Measurements from ENCODE around the gene ATP9B.

The ATP9B gene

DNA sequence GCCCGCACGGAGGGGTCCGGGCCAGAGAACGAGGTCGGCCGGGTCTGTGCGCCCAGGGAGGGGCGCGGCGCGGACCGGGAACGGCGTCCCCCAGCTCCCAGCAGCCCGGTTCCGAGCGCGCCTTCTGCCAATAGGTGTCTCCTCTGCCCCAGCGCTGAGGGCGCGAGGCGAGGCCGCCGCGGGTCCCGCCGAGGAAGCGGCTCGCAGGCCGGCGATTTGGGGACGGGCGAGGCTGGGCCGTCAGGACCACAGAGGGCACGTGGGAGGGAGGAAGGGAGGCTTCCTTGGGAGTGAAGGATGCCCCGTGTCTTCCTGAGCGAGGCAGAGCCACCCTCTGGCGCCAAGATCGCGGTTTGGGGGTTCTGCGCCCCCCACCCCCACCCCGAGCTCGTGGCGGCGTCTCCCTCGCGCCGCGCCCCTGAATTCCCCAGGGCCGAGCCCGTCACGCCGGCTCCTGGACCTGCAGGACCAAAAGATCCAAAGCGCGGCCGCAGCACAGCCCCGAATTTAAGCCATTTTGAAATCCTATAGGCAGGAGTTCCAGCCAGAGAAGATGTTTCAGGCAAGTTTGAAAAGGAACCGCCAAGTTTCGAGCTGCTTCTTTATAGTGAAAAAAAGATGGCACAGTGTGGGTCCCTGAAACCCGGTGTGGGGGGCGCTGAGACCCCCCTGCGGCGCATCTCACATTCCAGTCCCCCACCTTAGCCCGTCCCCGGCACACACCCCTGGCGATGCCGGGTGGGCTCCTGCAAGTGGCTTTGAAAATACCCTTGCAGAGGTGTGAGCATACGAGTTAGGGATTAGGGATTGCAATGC lies 327.4 kb downstream of the ATP9B start:
- DNase-seq (ENCODE audit: low read depth, low spot score) = no peak

DNA sequence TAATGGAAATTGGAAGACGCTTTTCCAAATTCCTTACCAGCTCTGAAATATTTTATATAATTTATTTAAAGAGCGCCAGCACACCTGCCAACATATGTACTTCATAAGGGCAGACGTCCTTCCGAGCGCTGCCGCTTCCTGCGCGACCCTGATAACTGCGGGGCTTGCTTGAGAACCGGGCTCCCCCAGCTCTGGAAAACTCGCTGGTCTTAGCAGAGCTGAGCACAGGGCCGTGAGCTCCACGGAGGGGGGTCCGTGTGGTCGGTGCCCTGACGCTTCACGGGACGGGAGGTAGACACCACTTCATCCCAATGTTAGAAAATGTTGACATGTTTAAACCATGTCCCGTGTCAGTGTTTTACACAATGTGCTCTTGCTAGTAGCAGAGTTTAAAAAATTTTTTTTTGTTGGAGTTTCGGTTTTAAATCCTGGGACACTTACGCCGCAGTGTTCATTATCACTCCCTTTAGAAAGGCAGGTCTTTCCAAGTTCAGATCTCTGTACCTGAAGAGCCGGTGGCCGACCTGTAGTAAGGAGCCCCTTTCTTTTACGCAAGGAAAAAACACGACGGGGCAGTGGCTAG lies 328.1 kb downstream of the ATP9B start:
- no peak for DNase-seq (ENCODE audit: low read depth, low spot score)

DNA sequence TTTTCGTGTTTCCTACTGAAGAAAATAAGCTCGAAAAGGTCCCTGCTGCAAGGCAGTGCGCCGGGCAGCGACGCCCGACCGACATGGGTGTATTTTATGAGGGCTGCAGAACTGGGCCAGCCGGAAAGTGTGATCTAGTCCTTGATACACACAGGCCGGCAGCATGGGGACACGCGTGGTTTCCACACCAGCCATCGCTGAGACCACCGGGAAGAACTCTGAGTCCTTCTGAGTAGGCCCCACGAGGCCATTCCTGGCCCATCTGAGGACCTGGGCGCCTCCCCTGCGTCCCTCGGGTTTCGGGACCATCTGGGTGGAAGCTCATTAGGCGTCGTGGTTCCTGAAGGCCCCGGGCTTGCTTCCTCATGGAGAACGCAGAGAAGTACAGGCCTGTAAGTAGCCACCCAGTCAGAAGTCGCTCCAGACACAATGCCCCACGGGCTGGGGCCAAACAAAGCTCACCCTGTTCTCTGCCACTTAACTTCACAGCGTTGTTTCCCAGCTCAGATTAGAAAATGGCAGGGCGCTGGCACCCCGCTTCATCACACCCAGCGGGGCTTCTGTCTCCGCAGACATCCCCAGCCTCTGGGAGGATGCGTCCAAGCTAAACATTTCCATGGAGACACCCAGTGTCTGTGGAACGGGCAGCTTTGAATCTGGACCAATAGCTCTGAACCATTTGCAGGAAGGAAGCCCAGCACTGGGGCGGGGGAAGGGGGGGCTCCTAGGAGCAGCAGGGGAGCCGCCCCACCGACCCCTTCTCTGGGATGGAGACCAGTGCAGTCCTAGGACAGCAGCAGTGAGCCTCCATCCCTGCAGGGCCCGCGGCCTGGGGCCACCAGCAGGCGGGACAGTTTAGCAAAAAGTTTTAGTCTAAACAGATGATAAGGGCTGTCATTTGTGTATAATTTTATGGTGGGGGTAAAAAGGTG lies 328.9 kb downstream of the ATP9B start:
- DNase-seq (ENCODE audit: low read depth, low spot score) = no peak

DNA sequence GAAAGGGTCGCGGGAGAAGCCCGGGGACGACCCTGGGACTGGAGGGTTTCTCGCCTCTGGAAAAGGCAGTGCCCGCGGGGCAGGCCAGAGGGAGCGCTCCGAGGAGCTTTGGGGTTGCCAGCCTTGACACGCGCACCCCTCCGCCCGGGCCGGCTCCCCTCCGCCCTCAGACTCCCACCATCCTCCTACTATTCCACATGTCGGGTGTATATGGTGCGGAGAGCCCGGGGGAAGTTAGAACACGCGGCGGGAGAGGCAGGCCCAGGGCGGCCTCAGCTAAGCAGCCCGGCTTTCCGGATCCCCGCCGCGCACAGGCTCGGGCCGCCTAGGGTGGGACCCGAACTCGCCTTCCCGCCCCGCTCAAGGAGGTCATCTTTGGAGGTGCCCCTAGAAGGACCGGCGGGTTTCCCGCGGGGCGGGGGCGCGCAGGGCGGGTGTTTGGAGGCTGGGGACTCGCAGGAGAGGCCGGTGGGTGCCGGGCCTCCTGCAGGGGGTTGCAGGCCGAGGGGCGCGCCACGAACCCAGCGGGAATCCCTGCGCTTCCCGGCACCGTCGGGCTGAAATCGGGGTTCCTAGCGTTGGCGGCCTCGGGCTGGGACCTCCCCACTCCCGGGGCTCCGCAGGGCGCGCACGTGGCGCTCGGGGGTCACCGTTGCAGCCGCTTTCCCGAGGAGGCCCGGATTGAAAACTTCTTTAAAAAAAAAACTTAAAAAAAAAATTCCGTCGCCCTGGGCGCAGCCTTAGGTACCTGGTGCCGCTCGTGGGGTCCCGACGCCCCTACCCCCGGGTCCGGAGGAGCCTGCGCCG lies 330.3 kb downstream of the ATP9B start:
- DNase-seq (ENCODE audit: low read depth, low spot score) = no peak

DNA sequence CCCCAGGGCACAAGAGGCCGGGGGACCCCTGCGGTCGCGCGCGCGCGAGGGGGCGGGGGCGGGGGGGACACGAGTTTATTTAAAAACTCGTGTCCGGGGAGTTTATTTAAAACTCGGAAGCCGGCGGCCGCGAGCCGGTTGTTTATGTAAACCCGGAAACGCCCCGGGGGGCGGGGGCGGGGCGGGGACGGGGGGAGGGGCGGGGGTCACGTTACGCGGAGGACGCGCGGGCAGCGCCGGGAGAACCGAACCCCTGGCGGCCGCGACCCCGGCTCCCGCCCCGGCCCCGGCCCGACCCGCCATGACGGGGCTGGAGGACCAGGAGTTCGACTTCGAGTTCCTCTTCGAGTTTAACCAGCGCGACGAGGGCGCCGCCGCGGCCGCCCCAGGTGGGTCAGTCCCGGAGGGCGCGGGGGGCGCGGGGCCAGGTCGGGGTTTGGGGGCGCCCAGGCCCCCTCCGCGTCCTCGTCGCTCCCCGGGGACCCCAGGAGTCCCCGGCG lies 330.9 kb downstream of the ATP9B start:
- DNase-seq (ENCODE audit: low read depth, low spot score) = peak; percentile 40

DNA sequence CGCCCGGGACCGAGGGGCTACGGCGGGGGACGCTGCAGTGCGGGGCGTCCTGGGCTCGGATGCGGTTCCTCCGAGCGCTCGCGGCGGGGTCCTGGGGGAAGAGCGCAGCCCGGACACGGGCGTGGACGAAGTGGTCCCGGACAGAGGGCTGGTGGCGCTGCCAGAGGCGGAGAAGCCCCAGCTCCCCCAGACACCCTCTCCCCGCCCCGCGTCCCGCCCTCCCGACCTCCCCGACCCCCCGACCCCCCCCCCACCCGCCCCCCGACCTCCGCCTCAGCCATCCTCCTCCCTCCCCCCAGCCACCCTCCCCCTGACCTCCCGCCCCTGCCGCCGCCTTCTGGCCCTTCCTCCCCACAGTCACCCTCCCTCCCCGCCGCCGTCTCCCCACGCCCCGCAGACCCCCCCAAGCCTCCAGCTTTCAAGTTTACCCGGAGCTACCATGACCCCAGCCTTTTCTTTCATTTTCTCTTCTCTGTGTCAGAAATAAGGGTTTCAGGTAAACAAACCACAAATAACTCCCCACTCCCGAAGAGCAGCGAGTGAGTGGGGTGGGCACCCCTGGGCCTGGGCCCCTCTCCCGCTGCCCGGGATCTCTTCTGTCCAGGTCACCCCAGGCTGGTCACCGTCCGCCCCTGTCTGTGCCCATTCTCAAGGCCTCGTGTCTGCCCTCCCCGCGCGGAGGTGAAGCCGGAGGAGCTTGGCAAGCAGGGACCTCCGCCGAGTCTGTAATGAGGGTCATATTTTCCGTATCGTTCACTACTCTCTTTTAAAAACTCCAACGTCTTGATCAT lies 331.6 kb downstream of the ATP9B start:
- DNase-seq (ENCODE audit: low read depth, low spot score) = peak; percentile 39

DNA sequence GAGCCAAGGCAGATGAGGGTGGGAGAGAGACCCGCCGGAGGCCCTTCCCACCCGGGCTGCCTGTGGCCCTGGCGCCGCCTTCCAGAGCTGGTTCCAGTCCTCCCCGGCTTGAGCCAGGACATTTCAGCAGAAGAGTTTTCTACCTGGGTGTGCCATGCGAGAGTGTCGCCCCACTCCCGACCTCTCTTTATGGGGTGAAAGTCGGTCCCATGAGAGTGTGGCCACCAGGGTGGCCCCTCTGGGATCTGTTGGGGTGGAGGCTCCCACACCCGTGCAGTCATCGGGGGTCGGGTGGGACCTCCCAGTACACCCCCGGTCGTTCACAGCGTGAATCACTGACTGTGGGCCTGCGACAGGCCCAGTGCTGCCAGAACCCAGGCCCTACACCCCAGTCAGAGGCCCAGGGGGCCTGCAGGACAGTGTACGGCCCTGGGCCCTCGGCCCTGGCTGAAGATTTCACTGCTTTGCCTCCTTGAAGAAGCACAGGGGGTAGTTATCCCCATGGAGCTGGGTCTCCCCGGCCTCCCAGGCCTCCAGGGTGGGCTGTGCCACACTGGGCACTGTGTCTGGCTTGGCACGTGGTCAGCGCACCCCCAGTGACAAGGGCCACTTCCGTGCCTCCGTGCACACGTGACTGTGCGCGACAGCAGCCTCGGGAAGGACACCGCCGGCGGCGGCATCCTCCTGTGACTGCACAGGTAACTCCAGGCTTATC lies 332.5 kb downstream of the ATP9B start:
- no peak for DNase-seq (ENCODE audit: low read depth, low spot score)

DNA sequence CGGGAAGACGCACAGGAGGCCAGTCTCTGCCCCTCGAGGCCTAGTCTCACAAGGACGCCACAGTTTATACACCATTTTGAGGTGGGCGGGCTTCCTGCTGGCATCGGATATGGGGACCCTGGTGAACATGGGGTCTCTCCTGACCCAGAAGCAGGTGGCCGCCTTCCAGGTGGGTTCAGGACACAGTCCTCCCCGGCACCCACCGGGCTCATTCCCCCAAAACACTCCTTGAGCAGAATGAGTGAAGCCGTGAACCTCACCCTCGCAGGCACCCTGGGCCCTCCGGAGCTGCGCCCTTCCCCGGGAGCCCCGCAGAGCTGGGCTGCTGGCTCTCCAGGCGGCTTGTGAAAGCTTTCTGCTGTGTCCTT lies 333.0 kb downstream of the ATP9B start:
- no peak for DNase-seq (ENCODE audit: low read depth, low spot score)

DNA sequence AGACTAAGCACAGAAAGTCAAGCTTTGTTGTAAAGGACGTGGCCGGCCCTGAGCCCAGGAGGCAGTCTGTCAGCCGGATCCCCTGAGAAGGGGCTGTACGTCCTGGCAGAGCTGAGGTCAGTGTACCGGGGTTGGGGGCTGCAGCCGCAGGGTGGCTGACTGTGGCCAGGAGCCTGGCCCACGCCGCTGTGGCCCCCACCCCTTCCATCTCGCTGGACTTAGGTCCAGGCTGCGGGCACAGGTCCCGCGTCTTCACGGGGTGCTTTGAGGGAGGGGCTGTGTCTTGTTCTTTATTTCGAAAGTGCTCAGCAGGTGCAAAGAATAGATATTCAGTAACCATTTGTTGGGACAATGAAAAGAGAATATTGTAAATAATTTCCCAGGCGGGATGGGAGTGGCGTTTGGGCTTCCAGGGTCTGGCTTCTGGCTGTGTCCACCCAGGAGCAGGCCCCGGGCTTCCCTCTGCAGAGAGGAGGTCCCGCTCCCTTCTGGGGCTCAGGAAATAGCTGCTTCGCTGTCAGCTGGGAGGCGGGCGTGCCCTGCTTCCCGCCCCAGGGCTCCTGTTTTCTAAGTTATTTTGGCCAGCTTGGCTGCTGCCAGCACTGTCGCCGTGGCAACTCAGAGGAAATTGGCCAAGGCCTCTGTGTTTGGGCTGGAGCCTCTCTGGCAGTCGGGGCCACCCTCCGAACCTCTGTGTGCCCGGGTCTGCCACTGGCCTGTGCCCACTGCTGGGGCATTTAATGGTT lies 334.0 kb downstream of the ATP9B start:
- no peak for DNase-seq (ENCODE audit: low read depth, low spot score)

DNA sequence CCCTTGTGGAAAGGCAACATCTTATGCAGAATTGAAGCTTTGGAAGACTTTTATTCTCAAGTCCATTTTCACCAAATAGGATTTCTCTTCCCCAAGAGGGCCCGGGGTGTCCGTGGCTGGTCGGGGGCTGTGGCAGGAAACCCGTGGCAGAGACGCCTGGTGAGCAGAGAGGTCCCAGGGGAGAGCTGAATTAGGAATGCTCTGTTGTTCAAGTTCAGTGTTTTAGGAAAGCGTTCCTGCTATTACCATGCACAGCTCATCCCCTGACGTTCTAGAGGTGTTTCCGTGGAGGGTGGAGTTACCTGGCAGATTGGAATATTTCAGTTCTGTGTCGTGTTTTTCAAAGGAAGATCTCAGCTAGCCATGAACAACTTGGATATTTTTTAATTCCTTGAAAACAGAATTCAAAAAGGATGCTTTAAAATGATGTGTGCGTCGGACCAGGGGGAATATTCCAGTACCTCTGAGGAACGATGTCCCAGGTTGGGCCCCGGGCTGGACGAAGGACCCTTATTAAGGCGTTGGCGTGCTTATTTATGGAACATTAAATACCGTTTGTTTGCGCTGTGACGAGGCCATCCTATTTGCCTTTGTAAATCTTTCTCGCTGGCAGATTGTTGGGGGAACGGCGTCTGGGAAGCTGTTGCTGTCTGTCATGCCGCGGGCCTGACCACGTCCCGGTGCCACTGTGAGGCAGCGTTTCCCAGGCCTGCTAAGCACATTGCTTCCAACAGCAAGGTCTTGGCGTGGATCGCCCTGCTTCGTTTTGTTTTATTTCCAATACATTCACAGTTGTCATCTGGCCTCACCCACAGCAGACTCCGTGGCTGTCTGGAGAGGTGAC lies 334.8 kb downstream of the ATP9B start:
- DNase-seq (ENCODE audit: low read depth, low spot score) = no peak

DNA sequence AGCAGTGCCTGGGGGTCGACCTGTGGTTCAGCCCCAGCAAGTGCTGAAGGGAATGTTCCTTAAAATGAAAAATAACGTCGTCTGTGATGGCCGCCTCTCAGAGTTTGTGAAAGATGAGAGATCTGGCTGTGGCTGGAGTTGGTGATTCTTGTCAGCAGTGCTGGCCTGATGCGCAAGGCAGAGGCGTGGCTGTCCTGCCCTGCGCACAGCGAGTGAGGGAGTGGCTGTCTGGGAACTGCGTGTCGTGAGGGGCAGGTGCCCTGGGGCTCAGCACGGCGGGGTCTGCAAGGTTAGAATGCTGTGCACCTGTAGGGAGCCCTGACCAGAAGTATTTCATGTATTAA lies 335.3 kb downstream of the ATP9B start:
- DNase-seq (ENCODE audit: low read depth, low spot score) = no peak

DNA sequence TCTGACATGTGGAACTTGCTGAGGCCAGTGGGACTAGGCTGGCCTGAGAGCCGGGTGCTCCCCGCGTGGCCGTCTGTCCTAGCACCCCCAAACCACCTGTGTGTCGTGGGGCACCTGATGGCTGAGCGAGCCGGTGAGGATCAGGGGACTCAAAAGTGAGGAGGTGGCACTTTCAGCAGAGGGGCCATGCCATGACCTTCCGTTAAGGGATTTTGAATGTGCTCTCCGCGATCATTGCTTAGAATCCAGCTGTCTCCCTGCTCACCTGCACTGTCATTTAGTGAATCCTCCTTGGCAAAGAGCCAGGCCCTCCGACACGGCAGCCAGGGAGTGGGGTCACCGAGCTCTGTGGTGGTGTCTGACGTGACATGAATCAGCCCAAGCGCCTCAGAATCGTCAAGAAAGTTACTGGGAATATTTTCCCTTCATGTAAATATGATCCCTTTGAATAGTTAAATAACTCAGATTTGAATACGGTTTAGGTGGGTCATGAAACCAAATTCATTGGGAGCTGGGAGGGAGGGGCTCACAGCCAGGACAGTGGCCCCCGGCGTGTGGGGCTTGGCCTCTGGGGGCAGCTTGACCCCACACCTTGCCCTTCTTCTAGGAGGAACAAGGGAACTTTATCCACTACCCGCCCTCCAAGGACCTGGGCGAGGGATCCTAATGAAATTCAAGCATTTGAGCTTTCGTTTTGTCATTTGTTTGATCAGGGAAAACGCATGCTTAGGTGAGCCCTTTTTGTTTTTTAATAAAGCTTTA lies 336.0 kb downstream of the ATP9B start:
- no peak for DNase-seq (ENCODE audit: low read depth, low spot score)

DNA sequence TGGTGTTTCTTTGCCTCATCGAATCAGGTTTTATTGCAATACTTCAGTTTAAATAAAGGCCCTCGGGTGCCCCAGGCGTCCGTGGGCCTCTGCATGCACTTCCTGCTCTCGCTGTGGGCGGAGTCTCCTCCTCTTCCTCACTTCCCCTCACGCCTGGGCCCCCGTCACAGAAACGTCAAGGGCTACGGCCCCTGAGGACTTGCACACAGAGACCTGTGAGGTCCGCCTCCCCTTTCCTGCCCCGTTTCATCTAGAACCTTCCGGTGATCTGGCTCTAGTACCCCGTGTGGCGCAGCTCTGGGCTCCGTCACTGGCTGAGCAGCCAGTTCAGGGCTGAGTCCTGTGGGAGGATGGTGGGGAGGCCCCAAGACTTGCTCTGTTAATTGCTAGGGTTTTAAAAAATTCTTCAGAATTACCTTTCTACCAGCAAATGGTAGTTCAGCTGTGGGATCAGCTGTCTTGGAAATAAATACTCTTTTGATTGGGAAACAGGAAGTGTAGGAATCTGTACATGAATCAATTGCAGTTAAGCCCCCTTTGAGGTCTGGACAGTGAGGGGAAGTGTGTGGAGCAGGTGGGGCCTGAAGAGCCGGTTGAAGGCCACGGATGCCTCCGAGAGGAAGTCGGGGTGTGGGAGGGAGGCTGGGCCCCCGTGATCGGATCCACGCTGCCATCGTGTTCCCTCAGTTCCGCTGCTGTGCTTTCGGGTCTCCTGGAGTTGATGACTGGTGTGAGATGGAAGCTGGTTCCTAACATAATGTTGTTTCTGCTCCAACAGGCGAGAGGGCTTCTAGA lies 336.8 kb downstream of the ATP9B start:
- DNase-seq (ENCODE audit: low read depth, low spot score) = peak; percentile 82

DNA sequence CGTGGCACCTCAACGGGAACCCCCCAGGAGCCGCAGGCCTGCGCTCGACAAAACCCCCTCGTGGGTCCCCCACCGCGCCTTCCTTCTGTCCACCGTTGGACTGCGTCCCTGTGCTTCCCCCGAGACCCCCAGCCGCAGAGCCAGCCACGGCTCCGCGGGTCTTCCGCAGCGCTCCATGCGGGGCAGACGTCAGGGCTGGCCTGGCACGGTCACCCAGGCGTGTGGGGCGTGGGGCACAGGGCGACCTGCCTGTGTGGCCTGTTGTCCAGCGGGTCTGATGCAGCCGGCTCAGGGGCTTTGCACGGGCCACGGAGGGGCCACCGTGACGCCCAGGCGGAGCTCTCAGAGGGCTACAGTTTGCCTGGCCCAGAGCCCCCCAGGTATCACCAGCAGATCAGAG lies 337.5 kb downstream of the ATP9B start:
- no peak for DNase-seq (ENCODE audit: low read depth, low spot score)

DNA sequence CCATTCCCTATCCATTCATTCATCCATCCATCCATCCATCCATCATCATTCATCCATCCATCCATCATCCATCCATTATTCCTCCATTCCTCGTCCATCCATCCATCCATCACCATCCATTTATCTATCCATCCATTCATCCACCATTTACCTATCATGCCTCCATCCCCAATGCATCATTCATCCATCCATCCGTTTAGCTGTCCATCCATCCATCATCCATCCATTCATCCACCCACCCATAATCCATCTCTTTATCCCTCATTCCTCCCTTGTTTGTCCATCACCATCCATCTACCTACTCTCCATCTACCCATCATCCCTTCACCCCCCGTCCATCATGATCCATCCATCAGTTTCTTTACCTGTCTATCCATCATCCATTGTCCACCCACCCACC lies 340.1 kb downstream of the ATP9B start:
- DNase-seq (ENCODE audit: low read depth, low spot score) = no peak

DNA sequence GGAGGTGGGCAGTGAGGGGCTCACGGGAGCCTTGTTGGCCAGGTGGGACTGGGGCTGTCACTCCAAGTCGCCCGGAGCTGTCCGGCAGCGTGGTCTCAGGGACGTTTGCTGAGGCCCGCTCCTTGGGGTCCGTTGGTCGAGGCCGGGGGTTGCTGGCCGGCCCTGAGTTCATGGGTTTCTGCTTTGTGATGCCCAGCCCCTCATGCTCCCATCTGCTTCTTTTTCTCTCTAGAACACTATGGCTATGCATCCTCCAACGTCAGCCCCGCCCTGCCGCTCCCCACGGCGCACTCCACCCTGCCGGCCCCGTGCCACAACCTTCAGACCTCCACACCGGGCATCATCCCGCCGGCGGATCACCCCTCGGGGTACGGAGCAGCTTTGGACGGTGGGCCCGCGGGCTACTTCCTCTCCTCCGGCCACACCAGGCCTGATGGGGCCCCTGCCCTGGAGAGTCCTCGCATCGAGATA lies 341.0 kb downstream of the ATP9B start:
- DNase-seq (ENCODE audit: low read depth, low spot score) = no peak
